ENCODE results near the gene RABEP2.
"Not testable (repeated sequence)": the region's sequence is repeated elsewhere in the genome, so short reads cannot be mapped to it uniquely, and the experiment has no call there.

Gene RABEP2

GRCh38 chr16:28879261-28879840 lies 45.7 kb downstream of the RABEP2 start:
- DNase-seq (ENCODE audit: low spot score), result no peak

DNA sequence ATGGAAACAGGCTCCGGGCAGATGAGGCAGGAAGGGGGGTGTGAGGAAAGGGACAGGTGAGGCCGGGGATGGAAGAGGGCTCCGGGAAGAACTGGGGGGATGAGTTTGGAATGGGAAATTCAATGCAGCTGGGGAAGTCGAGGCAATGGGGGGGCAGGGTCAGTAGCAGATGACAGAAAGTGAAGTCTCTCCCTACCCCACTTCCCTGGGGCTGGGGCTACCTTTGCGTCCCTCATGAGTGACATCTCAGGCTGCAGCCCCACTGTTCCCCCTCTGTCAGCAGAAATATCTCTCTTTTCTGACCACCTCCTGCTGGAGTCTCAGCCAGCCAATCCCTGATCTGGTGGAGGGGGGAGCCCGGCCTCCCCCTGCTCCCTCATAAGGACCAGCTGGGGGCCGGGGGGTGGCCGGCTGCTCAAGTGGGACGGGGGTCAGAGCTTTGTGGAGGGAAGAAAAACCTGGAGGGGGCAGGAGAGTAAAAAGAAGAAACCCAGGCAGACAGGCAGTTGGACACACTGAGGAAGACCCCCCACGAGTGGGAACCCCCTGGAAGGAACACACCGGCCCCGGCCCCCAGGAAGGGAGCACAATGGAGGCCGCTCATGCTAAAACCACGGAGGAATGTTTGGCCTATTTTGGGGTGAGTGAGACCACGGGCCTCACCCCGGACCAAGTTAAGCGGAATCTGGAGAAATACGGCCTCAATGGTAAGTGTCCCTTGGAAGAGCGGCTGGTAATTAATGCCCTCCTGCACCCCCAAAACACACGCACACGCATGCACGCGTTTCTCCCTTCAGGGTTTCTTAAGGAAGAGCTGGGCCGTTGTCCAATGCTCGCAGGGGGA lies 46.7 kb downstream of the RABEP2 start, which contains the start of gene ATP2A1:
Gene ATP2A1 (plus strand): TSS at position 406 of the 844 bp plus-strand sequence. CDS start 184 bp downstream, at position 590.
- DNase-seq (ENCODE audit: low spot score), result no peak

- no peak for DNase-seq (ENCODE audit: low spot score)
These were observed 47.4 kb downstream of the RABEP2 start for GRCh38 chr16:28877655-28878000.

DNA sequence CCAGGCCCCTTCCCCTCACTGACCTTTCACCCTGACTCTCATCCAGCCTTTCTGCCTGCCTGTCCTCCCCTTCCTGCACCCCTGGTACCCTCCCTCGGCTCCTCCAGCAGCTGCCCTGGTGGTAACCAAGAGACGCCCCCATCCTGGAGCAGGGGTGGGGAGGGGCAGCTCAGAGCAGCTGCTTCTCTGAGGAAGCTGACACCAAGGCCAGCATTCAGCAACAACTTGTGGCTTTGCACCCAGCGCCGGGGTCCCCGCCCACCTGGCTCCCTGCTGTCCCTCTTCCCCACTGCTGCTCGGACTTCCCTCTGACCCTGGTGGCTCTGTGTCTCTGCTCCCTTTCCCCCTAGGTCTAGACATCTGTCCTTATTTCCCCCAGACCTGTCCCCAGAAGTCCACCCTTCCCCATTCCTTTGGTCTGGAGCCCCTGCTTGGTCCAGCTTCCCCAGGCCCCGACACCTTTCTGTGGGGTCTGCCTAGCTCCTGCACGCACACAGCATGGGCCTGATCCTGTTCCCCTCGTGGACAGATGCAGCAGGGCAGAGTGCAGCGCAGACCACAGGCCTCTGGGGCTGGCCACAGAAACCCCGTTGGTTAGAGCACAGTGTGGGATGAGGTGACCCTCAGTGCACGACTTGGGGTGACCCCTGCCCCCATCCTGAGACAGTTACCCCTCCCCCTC lies 47.9 kb downstream of the RABEP2 start:
- no peak for DNase-seq (ENCODE audit: low spot score)

- DNase-seq (ENCODE audit: low spot score), result no peak
These were observed 48.9 kb downstream of the RABEP2 start for GRCh38 chr16:28876019-28876659.

GRCh38 chr16:28875134-28876018 lies 49.7 kb downstream of the RABEP2 start:
- no peak for DNase-seq (ENCODE audit: low spot score)

DNA sequence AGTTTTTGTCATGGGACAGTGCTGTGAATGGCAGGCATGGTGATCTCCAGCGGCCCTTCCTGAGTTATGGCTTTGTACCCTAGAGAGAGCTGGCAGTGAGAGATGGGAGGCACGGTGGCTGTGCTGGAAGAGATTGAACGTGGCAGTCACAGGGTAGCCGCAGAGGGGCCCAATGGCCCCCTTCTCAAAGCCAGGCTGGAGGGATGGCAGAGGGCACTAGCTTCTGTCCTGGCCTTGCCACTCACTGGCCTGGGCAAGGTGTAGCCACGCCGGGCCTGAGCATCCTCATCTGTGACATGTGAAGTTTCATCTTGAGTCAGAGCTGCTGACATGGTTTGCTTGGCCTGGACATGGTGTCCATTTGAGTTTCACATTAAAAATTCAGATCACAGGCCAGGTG lies 50.6 kb downstream of the RABEP2 start:
- DNase-seq (ENCODE audit: low spot score), result no peak

DNA sequence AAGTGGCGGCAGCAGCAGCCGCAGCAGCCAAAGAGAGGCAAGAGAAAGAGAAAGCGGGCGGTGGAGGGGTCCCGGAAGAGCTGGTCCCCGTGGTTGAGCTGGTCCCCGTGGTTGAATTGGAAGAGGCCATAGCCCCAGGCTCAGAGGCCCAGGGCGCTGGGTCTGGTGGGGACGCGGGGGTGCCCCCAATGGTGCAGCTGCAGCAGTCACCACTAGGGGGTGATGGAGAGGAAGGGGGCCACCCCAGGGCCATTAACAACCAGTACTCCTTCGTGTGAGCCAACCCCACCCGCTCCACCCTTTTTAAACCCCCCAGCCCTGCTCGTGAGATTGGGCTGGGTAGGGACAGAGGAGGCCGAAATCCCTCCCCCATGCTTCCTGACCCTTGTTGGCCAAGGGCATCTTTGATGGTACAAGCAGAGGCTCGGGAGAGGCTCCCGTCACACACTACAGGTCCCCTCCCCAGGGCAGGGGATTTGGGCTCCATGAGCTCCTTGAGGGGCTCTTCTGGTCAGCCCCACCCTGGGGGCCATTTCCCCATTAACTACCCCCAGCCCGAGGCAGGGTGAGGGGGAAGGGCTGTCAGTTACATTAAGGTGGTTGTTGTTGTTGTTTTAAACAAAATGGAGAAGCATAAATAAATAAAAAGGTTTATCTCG lies 51.4 kb downstream of the RABEP2 start:
- no peak for DNase-seq (ENCODE audit: low spot score)

DNA sequence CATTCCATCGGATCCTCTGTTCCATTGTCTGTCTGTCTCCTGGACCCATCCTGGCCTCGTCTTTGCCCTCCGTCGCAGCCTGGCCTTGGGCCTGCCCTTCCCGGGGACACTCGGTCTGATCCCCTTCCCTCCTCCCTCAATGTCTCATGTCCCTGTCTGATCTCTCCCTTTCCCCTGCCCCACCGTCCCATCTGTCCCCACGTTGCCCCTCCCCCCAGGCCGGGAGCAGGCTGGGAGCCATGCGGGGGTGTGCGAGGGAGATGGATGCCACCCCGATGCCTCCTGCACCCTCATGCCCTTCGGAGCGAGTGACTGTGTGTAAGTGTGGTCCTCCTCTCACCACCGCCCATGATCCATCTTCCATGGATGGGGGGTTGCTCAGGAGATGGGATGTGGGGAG lies 52.1 kb downstream of the RABEP2 start:
- no peak for DNase-seq (ENCODE audit: low spot score)

- DNase-seq (ENCODE audit: low spot score), result no peak
These were observed 55.8 kb downstream of the RABEP2 start for GRCh38 chr16:28869201-28869600.

DNA sequence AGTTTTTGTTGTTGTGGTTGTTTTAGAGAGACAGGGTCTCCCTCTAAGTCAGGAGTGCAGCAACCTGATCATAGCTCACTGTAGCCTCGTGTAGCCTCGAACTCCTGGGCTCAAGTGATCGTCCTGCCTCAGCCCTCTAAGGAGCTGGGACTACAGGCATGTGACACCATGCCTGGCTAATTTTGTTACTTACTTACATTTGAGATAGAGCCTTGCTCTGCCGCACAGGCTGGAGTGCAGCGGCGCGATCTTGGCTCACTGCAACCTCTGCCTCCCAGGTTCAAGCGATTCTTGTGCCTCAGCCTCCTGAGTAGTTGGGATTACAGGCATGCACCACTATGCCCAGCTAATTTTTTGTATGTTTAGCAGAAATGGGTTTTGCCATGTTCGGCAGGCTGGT lies 57.4 kb downstream of the RABEP2 start:
- not testable (repeated sequence) for DNase-seq (ENCODE audit: low spot score)

DNA sequence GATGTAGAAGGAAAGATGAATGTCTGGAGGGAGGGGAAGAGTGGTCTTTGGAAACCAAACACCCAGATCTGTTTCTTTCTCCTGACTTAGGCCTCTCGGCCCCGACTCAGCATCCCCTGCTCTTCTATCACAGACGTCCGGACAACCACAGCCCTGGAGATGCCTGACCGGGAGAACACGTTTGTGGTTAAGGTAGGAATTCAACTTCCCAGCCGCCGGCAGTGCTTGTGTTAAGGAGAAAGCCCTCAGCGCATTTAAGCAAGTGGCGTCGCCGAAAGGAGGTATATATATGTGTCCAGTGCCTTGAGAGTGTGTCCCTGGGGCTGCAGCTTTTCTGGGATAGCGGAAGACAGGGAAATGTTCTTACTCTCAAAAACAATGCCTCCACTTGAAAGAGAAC lies 57.8 kb downstream of the RABEP2 start:
- no peak for DNase-seq (ENCODE audit: low spot score)

DNA sequence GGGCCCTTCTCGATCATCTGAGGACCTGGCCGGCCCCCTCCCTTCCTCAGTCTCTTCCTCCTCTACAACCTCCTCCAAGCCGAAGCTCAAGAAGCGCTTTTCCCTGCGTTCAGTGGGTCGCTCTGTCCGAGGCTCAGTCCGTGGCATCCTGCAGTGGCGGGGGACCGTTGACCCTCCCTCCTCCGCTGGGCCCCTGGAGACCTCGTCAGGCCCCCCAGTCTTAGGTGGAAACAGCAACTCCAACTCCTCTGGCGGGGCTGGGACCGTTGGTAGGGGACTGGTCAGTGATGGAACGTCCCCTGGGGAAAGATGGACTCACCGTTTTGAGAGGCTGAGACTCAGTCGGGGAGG lies 58.6 kb downstream of the RABEP2 start:
- DNase-seq (ENCODE audit: low spot score), result no peak

DNA sequence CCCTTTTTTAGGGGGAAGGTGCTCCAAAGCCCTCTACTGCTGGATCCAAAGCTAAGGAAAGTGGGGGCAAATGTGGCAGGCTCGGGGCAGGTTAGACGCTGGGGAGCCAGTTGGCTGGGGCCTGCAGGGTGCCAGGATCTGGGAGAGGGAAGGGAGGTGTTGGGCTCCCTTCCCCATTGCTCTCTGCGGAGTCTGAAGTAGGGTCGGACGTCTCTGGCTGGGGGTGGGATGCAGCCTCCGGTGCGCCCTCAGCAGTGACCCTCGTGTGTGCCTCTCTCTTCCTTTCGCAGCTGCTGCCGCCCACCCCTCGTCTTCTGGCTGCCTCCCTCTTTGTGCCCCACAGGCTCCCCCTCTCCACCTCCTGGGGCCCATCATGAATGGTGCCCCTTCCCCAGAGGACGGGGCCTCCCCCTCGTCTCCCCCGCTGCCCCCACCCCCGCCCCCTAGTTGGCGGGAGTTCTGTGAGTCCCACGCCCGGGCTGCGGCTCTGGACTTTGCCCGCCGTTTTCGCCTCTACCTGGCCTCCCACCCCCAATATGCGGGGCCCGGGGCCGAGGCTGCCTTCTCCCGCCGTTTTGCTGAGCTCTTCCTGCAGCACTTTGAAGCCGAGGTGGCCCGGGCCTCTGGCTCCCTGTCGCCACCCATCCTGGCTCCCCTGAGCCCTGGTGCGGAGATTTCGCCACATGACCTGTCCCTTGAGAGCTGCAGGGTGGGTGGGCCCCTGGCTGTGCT lies 59.1 kb downstream of the RABEP2 start:
- no peak for DNase-seq (ENCODE audit: low spot score)

DNA sequence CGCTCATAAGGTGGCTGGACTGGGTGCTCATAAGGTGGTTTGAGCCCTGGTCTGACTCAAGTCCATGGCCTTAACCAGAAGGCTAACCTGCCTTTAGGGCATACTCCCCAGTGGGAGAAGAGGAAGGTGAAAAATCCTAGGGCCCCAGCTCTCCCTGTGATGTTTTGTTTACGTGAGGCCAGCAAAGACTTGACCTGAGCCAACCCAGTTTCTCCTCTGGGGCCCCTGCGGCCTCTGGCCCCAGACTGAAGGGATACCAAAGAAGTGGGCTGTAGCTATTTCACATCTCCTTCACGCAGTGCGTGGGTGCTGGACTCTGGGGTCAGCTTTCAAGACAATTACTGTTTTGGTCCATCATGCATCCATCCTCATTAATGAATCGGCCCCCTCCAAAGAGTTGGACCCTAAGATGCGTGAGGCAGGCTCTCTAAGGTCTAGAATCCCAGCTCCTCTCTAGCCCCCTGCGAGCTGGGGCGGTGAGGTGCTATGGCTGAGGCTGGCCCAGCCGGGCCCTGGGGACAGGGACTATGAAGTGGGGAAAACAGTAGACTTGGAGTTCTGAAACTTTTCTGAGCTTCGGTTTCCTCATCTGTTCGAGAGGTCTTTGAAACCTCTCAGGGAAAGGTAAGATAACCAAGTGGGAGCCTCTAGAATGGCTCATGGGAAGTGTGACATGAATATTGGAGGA lies 59.9 kb downstream of the RABEP2 start:
- no peak for DNase-seq (ENCODE audit: low spot score)

DNA sequence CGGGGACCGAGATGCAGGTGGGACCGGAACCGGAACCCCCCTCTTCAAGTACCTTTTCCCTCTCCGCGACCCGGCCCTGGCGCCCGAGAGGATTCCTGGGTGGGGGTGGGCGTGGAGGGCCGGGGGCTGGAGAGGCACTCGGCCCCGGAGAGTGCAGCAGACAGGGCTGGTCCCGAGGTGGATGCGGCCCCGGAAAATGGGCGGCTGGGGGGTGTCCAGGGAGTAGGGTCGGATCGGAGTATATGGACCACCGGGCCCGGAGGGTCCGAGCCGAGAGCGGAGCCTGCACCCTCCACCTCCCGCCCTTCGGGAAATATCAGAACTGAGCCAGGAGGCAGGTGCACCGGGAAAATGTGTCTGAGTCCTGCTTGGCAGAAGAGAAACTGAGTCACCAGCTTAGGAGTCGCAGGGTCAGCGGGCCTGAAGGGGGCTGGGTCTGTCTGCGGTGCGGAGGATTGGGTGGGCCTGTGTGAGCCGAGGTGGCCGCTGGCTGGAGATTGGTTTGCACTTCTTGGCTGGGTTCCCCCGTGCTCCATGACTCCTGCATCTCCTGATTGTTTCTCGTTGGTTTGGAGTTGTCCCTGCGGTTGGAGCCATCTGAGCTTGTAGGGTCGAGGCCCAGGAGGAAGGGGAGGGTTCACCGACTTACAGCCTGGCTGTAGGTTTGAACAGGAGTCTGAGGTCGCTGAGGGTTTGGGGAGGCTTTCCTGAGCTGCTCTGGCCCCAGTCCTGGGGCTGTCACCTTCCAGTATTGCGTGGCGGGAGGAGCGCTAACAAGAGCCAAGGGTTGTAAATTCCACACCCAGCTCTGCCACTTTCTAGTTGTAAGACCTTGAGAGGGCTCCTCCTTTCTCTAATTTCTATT lies 60.9 kb downstream of the RABEP2 start:
- DNase-seq (ENCODE audit: low spot score), result no peak

DNA sequence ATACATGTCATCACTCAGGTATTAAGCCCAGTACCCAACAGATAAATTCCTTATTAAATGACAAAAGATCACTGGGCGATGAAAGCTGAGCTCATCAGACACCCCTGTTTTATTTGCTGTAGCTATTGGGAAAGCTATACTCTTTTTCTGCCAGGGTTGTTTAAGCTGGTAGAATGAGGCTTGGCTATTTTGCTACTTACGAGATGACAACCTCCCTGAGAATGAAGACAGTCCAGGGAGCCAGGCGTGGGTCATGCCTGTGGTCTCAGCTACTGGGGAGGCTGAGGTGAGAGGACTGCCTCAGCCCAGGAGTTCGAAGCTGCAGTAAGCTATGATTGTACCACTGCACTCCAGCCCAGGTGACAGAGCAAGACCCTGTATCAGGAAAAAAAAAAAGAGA lies 65.7 kb downstream of the RABEP2 start:
- DNase-seq (ENCODE audit: low spot score), result no peak

DNA sequence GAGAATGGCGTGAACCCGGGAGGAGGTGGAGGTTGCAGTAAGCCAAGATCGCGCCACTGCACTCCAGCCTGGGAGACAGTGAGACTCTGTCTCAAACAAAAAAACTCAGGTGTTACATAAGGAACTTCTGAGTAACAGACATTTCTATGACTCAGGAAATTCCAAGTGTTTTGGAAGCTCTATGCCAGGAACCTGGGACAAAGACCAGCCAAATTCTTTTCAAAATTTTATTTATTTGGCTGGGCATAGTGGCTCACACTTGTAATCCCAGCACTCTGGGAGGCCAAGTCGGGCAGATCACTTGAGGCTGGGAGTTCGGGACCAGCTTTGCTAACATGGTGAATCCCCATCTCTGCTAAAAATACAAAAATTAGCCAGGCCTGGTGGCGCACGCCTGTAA lies 66.6 kb downstream of the RABEP2 start:
- no peak for DNase-seq (ENCODE audit: low spot score)

Measured in putamen (tissue), 1 donor.